NCI-H128 (cell line): ENCODE measurements around the gene ARHGAP29.

Experiments used
- DNase-seq: peaks from one replicate; lab custom pipeline; 2025; ENCODE audit not compliant: unreplicated experiment; lab: John Stamatoyannopoulos, UW

ARHGAP29 gene

GRCh38 chr1:94265906-94266305 is 28.5 kb upstream of the ARHGAP29 start:
- DNase-seq = no peak

GRCh38 chr1:94265011-94265422 is 27.6 kb upstream of the ARHGAP29 start:
- DNase-seq = no peak

DNA sequence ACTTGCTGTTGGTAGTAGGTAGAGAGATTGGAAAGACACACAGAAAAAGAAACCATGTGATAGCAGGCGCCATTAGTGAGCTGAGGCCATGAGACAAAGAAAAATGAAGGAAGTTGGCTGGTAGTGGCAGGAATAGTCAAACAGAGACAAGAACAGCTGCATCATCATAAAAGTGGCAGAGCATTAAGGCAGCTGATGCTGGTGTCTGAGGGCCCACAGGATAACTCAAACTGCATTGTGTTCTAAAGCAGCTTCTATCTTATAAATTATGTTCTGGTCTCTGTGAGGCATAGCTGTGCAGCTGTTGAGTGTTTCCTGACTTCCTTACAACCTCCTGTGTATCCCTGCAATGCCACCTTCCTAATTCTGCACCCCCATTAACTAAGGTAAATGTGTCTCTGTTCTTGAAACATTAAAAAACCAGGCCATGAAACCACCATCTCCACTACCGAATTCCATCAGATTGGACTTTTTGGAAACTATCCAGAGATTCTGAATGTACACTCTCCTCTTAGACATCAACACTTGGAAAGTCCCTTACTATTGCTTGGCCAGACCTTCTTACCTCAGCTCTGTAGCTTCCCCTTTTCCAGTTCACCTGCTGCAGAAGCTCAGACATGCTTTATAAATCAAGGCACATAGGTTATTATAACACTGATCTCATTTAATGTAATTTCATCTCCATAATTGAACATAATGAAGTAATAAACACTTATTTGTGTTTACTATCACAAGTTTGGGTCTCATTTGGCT is 23.4 kb upstream of the ARHGAP29 start:
- no peak for DNase-seq

GRCh38 chr1:94259635-94260289 is 22.4 kb upstream of the ARHGAP29 start:
- DNase-seq = no peak

GRCh38 chr1:94258873-94259331 is 21.5 kb upstream of the ARHGAP29 start:
- no peak for DNase-seq

DNA sequence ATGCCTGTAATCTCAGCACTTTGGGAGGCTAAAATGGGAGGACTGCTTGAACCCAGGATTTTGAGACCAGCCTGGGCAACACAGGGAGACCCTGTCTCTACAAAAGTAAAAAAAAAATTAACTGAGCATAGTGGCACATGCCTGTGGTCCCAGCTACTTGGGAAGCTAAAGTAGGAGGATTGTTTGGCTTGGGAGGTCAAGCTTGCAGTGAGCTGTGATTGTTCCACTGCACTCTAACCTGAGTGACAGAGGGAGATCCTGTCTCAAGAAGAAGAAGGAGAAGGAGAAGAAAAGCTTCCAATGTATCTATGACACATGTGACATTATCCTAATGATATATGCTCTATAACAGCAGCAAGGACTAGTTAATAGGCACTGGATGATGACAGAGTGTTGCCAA is 20.1 kb upstream of the ARHGAP29 start:
- DNase-seq = no peak

DNA sequence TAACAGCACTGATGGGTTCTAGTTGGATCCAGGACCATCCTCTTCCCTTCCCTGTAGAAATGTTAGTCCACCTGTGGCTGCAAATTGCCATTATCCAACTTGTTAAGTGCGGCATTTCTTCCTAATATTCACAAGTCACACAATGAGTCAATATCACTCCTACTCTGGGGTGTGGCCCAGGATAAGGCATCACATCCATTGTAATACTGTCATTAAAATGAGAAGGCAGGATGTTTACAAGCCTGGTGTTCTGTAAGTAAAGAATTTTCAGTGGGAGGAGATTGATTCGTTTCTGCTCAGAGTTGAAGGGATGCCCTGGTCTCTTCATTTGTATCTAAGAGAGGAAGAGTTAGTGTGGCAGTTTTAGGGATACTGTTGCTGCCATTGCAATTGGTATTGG is 18.1 kb upstream of the ARHGAP29 start:
- DNase-seq = no peak

DNA sequence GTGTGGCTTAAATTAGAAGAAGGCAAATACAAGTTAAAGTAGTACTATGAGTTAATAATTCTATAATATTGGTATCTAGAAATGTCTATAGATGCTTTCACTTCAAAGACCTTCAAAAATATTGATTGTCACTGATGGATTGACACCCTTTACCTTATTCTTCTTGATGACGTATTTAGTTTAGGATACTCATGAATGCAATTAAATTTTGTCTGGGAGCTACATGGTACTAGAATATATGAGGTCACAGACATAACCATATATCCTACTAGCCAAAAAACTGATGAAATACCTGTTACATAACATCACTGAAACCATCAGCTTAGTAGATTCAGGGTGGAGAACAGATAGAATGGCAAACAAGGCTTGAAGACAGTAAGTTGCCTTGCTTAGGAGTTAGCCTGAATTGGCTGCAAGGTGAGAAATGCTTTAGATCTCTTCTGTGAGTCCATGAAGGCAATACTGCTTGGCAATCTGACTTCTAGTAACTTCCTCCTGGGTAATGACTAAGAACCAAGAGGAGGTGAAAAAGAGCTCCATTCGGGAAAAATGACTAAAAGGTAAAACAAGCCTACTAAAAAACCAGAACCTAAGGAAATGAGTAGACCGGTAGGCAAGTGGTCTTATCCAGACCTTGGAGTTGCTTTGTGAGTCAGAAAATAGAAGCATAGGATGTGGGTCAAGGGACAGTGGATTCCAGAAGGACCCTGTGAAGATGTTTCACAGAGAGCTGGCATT is 16.9 kb upstream of the ARHGAP29 start:
- no peak for DNase-seq

GRCh38 chr1:94253456-94254017 is 16.2 kb upstream of the ARHGAP29 start:
- no peak for DNase-seq

GRCh38 chr1:94250341-94250740 is 13.0 kb upstream of the ARHGAP29 start:
- no peak for DNase-seq

- DNase-seq = no peak
These were observed 11.7 kb upstream of the ARHGAP29 start for GRCh38 chr1:94248956-94249688.

DNA sequence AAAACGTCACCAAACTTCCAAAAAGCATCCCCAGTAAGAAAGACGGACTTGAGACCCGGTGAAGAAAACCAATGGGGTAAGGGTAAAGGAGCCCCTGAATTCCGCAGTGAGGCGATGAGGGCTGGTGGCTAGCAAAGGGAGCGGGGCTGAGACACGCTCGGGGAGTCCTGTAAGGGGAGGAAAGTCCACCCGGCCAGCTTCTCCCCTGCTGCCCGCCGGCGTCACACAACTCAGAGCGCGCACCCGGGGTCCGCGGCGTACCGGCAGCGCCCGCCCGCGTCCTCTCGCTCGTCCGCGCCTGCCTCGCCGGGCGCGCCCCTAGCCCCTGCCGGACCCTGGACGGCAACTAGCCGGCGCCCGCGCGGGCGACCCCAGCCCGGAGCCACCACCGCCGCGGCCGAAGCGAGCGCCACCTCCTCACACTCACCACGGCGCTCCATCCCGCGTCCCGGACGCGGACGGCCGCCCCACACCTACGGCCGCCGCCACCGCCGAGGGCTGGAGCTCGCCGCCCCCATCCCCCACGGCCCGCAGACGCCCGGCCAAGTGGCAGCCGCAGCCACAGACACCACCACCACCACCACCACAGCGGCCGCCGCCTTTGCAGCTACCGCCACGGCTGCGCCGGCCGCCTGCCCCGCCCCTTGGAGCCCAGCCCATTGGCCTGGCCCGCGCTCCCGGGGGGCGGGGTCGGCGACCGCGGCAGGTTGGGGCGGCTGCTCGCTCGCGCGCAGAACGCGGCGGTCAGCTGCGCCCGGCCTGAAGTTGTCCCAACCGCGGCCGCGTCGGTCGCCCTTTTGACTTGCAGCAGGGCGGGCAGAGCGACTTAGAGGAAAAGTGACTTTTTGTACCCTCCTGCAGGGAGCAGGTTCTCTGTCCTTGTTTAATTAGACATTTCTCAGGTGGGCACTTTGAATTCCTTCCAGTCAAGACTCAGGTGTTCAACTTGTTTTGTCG is 10.0 kb upstream of the ARHGAP29 start:
- DNase-seq = no peak

DNA sequence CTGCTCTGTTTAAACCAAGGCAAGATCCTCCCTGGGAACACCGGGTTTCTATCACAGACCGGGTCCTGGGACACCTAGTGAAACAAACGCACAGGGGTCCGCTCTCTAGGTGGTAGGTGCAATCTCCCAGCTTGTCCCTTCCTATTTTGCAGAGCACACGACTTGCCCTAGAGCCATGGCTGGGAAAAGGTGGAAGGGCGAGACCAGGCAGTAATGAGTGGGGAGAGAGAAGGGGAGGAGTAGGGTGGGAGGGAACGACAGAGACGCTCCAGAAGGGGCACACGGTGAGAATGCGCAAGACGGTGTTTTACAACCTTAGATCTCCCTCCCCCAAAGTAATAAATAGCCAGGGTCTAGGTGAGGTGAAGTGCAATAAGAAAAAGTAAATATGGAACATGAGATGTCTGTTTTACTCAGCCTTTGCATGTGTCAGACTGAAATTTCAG is 9.3 kb upstream of the ARHGAP29 start:
- DNase-seq = no peak

- no peak for DNase-seq
These were observed 8.5 kb upstream of the ARHGAP29 start for GRCh38 chr1:94245747-94246438.

DNA sequence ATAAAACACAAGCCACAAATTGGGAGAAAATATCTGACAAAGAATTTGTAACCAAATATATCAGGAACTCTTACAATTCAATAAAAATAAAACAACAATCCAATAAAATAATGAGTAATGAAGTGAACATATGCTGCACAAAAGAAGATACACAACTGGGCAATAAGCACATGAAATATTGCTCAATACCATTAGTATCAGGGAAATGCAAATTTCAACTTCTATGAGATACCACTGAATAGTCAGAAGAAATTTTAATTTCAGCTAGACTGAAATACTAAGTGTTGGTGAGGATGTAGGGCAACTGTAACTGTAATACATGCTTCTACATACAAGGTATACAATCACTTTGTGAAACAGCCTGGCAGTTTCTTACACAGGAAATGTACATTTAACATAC is 7.4 kb upstream of the ARHGAP29 start:
- no peak for DNase-seq

GRCh38 chr1:94243665-94244064 is 6.3 kb upstream of the ARHGAP29 start:
- DNase-seq = no peak

- DNase-seq = no peak
These were observed 3.4 kb upstream of the ARHGAP29 start for GRCh38 chr1:94240822-94241221.

GRCh38 chr1:94239796-94240195 is 2.4 kb upstream of the ARHGAP29 start:
- no peak for DNase-seq

GRCh38 chr1:94239051-94239450 is 1.7 kb upstream of the ARHGAP29 start:
- no peak for DNase-seq
